Fibroblast of lung (primary cell): Measurements from ENCODE around the gene OTUB1. TPM values are rescaled to one million over a fixed set of nuclear protein-coding genes. Genes with fewer than 3 reads are reported as not detected.

Experiments
- DNase-seq, 2 donors: peaks; one replicate each; pipeline versions ENCODE4 v3.0.0 to v3.0.0-alpha.2; 2010; ENCODE audit warnings: low read depth in 2 of 2
- H2AFZ ChIP-seq: 2 replicates; pipeline ENCODE4 v1.5.1; 2012; ENCODE audit warnings: low read length, control low read depth, inconsistent platforms
- H3K27ac ChIP-seq: 2 replicates; pipeline ENCODE4 v1.5.1; 2011; ENCODE audit warnings: low read length, control low read depth; ENCODE audit not compliant: insufficient read depth
- H3K27me3 ChIP-seq: 2 replicates; pipeline ENCODE4 v1.5.1; 2011; ENCODE audit warnings: mild to moderate bottlenecking, low read length; ENCODE audit not compliant: control insufficient read depth, insufficient read depth
- H3K36me3 ChIP-seq: 2 replicates; pipeline ENCODE4 v1.5.1; 2011; ENCODE audit warnings: low read length; ENCODE audit not compliant: control insufficient read depth, insufficient read depth
- H3K4me1 ChIP-seq: 2 replicates; pipeline ENCODE4 v1.5.1; 2011; ENCODE audit warnings: low read length; ENCODE audit not compliant: control insufficient read depth, insufficient read depth; ENCODE audit errors: extremely low read depth
- H3K4me2 ChIP-seq: 2 replicates; pipeline ENCODE4 v1.5.1; 2011; ENCODE audit warnings: low read length, control low read depth; ENCODE audit not compliant: insufficient read depth; ENCODE audit errors: extremely low read depth
- H3K4me3 ChIP-seq, 4 experiments: fragments of 200-600 bp in 1 of 4; sonication (generic) in 1 of 4; replicated peaks in 1 of 4; 2 replicates each; pipeline ENCODE4 v1.5.1; 2011 to 2016; ENCODE audit warnings: low read length in 4 of 4, low read depth in 3 of 4, mild to moderate bottlenecking in 3 of 4, control low read depth in 2 of 4, inconsistent platforms in 1 of 4, mixed read lengths in 1 of 4; ENCODE audit not compliant: insufficient read depth in 1 of 4; ENCODE audit errors: control extremely low read depth in 1 of 4
- H3K79me2 ChIP-seq: 2 replicates; pipeline ENCODE4 v1.5.1; 2012; ENCODE audit warnings: mild to moderate bottlenecking, low read length, inconsistent platforms; ENCODE audit not compliant: control insufficient read depth, insufficient read depth
- H3K9ac ChIP-seq: 2 replicates; pipeline ENCODE4 v1.5.1; 2011; ENCODE audit warnings: mild to moderate bottlenecking, low read length, control low read depth; ENCODE audit not compliant: insufficient read depth
- H3K9me3 ChIP-seq: 2 replicates; pipeline ENCODE4 v1.5.1; 2012; ENCODE audit warnings: low read depth, low read length; ENCODE audit not compliant: control insufficient read depth, insufficient read depth
- H4K20me1 ChIP-seq: 2 replicates; pipeline ENCODE4 v1.5.1; 2011; ENCODE audit warnings: low read length; ENCODE audit not compliant: control insufficient read depth, insufficient read depth; ENCODE audit errors: extremely low read depth
- CTCF ChIP-seq, 2 donors: IDR thresholded peaks in 1 of 2; conservative IDR thresholded peaks in 1 of 2; 1 replicate in 1 of 2; 2 replicates in 1 of 2; pipeline ENCODE4 v1.5.1; 2011 to 2012; ENCODE audit warnings: low read length in 2 of 2, control low read depth in 1 of 2, inconsistent platforms in 1 of 2, low read depth in 1 of 2, mild to moderate bottlenecking in 1 of 2
- EZH2 ChIP-seq: IDR thresholded peaks from 2 replicates; pipeline ENCODE4 v1.5.1; 2012; ENCODE audit warnings: low read length, control low read depth, mild to moderate bottlenecking; ENCODE audit errors: missing control alignments
- polyA plus RNA-seq, 2 donors: library from polyadenylated mRNA; depleted of rRNA in 1 of 2; stranded (reverse) in 1 of 2; unstranded in 1 of 2; fragments of >200 nt; gene quantifications; 2 replicates each; pipeline ENCODE4 v1.2.1, GENCODE V29; 2011 to 2012; ENCODE audit warnings: missing spikeins in 1 of 2
- total RNA-seq: library from RNA; depleted of rRNA; stranded (reverse); fragments of >200 nt; gene quantifications from 2 replicates; pipeline ENCODE4 v1.2.1, GENCODE V29; 2014

The OTUB1 gene
- total and polyA plus RNA-seq, 2 donors (not counting 1 experiment from before 2014, with no cell fraction given), result 37.8 to 113 TPM

- TF ChIP-seq EZH2, result no peak
- TF ChIP-seq CTCF (conservative IDR thresholded peaks at IDR 0.05 in 1 of 2, IDR thresholded peaks at IDR 0.05 in 1 of 2; ENCODE audit: low read depth in 1 of 2, low read length in 2 of 2), result peak; percentile 55 to 66
- DNase-seq, result peak; percentile 58 to 81
- Histone ChIP-seq H3K4me1 (peaks cover 12% of the 10 kb centered on the region), H3K27me3 (no peaks in the 10 kb centered on the region), H3K9ac (no peak overlapping the region), H3K36me3 (no peaks in the 10 kb centered on the region), H3K27ac (peak overlapping the region; percentile 15), H3K9me3 (no peaks in the 10 kb centered on the region), H3K79me2 (peaks cover 6% of the 10 kb centered on the region), H4K20me1 (no peaks in the 10 kb centered on the region), H2AFZ (peak overlapping the region; percentile 75), H3K4me2 (peak overlapping the region; percentile 53), H3K4me3 (peak overlapping the region in 1 of 4 experiments; percentile 30)
Observed at GRCh38 chr11:63945477-63946163, 40.6 kb upstream of the OTUB1 start.

GRCh38 chr11:63951779-63952536 is 34.3 kb upstream of the OTUB1 start:
- Histone ChIP-seq H3K27ac (no peak overlapping the region), H3K4me3 (no peak overlapping the region), H2AFZ (no peak overlapping the region), H4K20me1 (no peaks in the 10 kb centered on the region), H3K79me2 (no peaks in the 10 kb centered on the region), H3K4me2 (no peak overlapping the region), H3K4me1 (no peaks in the 10 kb centered on the region), H3K27me3 (no peaks in the 10 kb centered on the region), H3K9me3 (no peaks in the 10 kb centered on the region), H3K36me3 (peaks cover 6% of the 10 kb centered on the region), H3K9ac (no peak overlapping the region)
- no peak for DNase-seq
- no peak for TF ChIP-seq EZH2
- TF ChIP-seq CTCF (conservative IDR thresholded peaks at IDR 0.05 in 1 of 2, IDR thresholded peaks at IDR 0.05 in 1 of 2; ENCODE audit: low read depth in 1 of 2, low read length in 2 of 2), result no peak

- Histone ChIP-seq H3K9me3 (no peaks in the 10 kb centered on the region), H3K4me1 (no peaks in the 10 kb centered on the region), H3K4me3 (no peak overlapping the region), H3K79me2 (no peaks in the 10 kb centered on the region), H3K36me3 (peaks cover 6% of the 10 kb centered on the region), H2AFZ (no peak overlapping the region), H4K20me1 (no peaks in the 10 kb centered on the region), H3K4me2 (no peak overlapping the region), H3K27me3 (no peaks in the 10 kb centered on the region), H3K9ac (no peak overlapping the region), H3K27ac (no peak overlapping the region)
- no peak for TF ChIP-seq CTCF (conservative IDR thresholded peaks at IDR 0.05 in 1 of 2, IDR thresholded peaks at IDR 0.05 in 1 of 2; ENCODE audit: low read depth in 1 of 2, low read length in 2 of 2)
- TF ChIP-seq EZH2, result no peak
- DNase-seq, result no peak
Observed at GRCh38 chr11:63952570-63952969, 33.7 kb upstream of the OTUB1 start.
